Coronary artery (tissue), 2 donors: Measurements from ENCODE around the gene JAG2.

Experiments
- DNase-seq: peaks from one replicate; pipeline ENCODE4 v3.0.0-alpha.2; 2017; ENCODE audit warnings: low spot score
- H3K27ac ChIP-seq, 2 donors: fragments of 200-600 bp; sonication (generic); one replicate each; pipeline ENCODE4 v1.5.1; 2016 to 2019
- H3K4me3 ChIP-seq: fragments of 200-600 bp; sonication (generic); 2 replicates; pipeline ENCODE4 v1.5.1; 2016; ENCODE audit warnings: mild to moderate bottlenecking, moderate library complexity
- CTCF ChIP-seq: fragments of 200-600 bp; sonication (generic); IDR thresholded peaks from one replicate; pipeline ENCODE4 v1.5.1; 2019; ENCODE audit warnings: antibody characterized with exemption

Gene JAG2

GRCh38 chr14:105200074-105200473 lies 31.5 kb upstream of the JAG2 start:
- Histone ChIP-seq H3K27ac (no peak overlapping the region), H3K4me3 (no peak overlapping the region)
- no peak for DNase-seq
- no peak for TF ChIP-seq CTCF

DNA sequence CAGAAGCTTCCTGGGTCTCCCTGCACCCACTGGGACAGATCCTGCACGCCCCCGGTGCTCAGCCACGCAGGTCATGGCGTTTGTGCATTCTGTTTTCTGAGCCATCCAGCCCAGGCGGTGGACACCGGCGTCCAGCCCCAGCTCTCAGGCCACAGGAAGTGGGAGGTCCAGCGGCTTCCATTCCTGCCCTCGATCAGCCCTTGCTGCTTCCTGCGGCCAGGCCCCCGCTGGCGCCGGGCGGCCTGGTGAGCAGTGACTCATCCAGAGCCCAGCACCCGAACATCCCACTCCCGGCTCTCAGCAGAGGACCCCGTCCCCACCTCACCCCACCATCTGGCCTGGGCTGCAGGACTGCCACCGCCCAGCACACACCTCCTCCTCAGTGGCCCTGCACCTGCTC lies 30.5 kb upstream of the JAG2 start:
- no peak for DNase-seq
- TF ChIP-seq CTCF = no peak
- H3K4me3 ChIP-seq = no peak overlapping the region
- peak overlapping the region in 1 of 2 donors; percentile 31 for H3K27ac ChIP-seq

DNA sequence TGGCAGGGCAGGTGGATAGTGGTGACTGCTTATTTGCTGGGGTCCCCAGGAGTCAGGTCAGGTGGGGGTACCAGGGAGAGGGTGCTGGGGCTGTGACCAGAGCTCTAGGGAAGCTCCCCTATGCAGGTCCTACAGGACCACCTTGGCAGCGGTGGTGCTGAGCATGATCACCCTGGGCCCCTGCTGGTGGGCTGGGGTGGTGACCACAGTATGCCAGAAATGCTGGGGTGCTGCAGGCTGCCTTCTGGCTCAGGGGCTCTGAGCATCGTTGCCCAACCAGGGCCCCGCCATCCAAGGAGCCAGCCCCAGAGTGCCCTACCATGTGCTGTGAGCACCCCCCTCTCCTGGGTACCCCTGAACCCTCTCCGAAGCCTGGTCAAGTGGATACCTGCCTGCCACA lies 30.0 kb upstream of the JAG2 start:
- no peak for TF ChIP-seq CTCF
- H3K4me3 ChIP-seq = no peak overlapping the region
- DNase-seq = no peak
- H3K27ac ChIP-seq = peak overlapping the region in 1 of 2 donors; percentile 31

DNA sequence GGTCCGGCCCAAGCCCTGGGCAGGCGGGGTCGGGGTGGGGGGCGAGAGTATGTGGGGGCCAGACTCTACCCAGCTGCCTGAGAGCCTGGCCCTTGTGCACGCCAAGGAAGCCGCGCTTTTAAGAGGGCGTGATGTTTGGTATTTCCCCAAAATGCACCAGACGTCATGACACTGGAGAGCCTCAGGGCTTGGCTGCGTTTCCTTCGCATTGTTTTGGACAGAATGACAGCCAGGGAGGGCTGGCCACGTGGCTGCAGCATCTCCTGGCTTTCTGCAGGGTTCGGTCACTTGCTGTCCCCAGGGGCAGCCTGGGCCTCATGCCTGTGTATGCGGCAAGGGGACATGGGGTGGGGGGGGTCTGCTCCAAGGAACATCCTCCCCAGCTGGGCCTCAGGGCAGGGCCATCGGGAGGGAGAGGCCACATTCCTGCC lies 28.6 kb upstream of the JAG2 start:
- DNase-seq = no peak
- H3K27ac ChIP-seq = peak overlapping the region in 1 of 2 donors; percentile 73
- TF ChIP-seq CTCF = no peak
- peak overlapping the region; percentile 49 for H3K4me3 ChIP-seq

GRCh38 chr14:105196265-105196960 lies 27.8 kb upstream of the JAG2 start:
- DNase-seq = no peak

GRCh38 chr14:105195522-105196264 lies 27.1 kb upstream of the JAG2 start:
- Histone ChIP-seq H3K4me3 (no peak overlapping the region), H3K27ac (peak overlapping the region in 1 of 2 donors; percentile 73)
- no peak for DNase-seq
- no peak for TF ChIP-seq CTCF

More at GRCh38 chr14:105196265-105196960, 27.8 kb upstream of the JAG2 start:
- Histone ChIP-seq H3K4me3 (peak overlapping the region; percentile 49), H3K27ac (peak overlapping the region in 1 of 2 donors; percentile 73)
- no peak for TF ChIP-seq CTCF
